ENCODE measurements around the gene UNC79.

- TF ChIP-seq, protein P1, sequence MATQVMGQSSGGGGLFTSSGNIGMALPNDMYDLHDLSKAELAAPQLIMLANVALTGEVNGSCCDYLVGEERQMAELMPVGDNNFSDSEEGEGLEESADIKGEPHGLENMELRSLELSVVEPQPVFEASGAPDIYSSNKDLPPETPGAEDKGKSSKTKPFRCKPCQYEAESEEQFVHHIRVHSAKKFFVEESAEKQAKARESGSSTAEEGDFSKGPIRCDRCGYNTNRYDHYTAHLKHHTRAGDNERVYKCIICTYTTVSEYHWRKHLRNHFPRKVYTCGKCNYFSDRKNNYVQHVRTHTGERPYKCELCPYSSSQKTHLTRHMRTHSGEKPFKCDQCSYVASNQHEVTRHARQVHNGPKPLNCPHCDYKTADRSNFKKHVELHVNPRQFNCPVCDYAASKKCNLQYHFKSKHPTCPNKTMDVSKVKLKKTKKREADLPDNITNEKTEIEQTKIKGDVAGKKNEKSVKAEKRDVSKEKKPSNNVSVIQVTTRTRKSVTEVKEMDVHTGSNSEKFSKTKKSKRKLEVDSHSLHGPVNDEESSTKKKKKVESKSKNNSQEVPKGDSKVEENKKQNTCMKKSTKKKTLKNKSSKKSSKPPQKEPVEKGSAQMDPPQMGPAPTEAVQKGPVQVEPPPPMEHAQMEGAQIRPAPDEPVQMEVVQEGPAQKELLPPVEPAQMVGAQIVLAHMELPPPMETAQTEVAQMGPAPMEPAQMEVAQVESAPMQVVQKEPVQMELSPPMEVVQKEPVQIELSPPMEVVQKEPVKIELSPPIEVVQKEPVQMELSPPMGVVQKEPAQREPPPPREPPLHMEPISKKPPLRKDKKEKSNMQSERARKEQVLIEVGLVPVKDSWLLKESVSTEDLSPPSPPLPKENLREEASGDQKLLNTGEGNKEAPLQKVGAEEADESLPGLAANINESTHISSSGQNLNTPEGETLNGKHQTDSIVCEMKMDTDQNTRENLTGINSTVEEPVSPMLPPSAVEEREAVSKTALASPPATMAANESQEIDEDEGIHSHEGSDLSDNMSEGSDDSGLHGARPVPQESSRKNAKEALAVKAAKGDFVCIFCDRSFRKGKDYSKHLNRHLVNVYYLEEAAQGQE (IDR thresholded peaks at IDR 0.05; ENCODE audit: insufficient read depth in 1 of 2, low read depth in 2 of 2, low read length in 2 of 2): no peak
- TF ChIP-seq TAF1 (IDR thresholded peaks at IDR 0.05; ENCODE audit: borderline replicate concordance, insufficient read depth, low read length): no peak
- no peak for TF ChIP-seq POLR2AphosphoS5 (IDR thresholded peaks at IDR 0.05; ENCODE audit: low read depth, low read length)
- TF ChIP-seq SIN3A (IDR thresholded peaks at IDR 0.05; ENCODE audit: borderline replicate concordance, insufficient read depth, low read length): no peak
- no peak for TF ChIP-seq FOXP2 (optimal IDR thresholded peaks at IDR 0.05; ENCODE audit: borderline replicate concordance, extremely low read depth, extremely low read length, insufficient read depth)
Measured at GRCh38 chr14:93533437-93533836, 102.7 kb downstream of the UNC79 start.

Measured in PFSK-1 (cell line).